ENCODE results near the gene LIPG.
"Not testable (repeated sequence)": the region's sequence is repeated elsewhere in the genome, so short reads cannot be mapped to it uniquely, and the experiment has no call there.

Gene LIPG

GRCh38 chr18:49579041-49579440 is 17.2 kb downstream of the LIPG start:
- not testable (repeated sequence) for DNase-seq

DNA sequence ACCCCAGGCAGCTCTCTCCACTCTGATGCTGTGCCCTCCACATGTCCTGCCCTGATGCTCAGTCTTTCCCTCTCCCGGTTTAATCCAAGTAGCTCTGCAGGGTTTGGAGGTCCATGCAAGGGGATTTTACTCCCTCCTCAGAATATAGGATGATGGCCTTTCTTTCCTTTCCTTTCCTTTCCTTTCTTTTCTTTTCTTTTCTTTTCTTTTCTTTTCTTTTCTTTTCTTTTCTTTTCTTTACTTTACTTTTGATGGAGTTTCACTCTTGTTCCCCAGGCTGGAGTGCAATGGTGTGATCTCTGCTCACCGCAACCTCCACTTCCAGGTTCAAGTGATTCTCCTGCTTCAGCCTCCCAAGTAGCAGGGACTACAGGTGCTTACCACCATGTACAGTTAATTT is 17.7 kb downstream of the LIPG start:
- DNase-seq: not testable (repeated sequence)

GRCh38 chr18:49580279-49580678 is 18.4 kb downstream of the LIPG start:
- DNase-seq: no peak

DNA sequence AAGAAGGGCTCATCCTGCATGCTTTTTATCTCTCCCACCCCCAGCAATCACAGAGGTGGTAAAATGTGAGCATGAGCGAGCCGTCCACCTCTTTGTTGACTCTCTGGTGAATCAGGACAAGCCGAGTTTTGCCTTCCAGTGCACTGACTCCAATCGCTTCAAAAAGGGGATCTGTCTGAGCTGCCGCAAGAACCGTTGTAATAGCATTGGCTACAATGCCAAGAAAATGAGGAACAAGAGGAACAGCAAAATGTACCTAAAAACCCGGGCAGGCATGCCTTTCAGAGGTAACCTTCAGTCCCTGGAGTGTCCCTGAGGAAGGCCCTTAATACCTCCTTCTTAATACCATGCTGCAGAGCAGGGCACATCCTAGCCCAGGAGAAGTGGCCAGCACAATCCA is 19.5 kb downstream of the LIPG start:
- DNase-seq: no peak

GRCh38 chr18:49582579-49582978 is 20.7 kb downstream of the LIPG start:
- DNase-seq: no peak

DNA sequence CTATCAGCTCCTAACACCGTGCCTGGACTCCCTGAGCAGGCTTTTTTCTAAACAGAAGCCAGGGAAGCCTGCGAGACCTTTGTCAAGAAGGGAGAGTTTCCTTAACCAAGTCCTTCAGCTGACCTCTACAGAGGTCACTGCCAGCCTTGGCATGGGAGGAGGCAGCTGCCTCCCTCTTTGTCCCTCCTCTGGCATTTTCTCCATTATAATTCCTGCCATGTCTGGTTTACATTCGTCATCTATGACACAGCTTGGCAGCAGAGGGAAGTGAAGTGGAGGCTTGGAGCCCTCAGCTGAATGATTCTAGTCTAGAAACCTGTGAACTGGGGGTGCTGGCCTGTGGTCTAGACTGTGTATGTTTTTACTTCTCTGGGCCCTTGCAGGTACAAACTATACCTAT is 22.5 kb downstream of the LIPG start:
- no peak for DNase-seq

DNA sequence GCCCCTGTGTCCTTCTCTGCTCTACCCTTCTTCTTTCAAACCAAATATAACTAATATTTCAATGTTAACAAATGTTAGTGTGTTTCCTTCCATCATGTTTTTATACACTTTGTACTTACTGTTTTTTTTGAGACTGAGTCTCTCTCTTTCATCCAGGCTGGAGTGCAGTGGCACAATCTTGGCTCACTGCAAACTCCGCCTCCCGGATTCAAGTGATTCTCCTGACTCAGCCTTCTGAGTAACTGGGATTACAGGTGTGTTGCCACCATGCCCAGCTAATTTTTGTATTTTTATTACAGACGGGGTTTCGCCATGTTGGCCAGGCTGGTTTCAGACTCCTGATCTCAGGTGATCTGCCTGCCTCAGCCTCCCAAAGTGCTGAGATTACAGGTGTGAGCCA is 23.1 kb downstream of the LIPG start:
- DNase-seq: not testable (repeated sequence)

DNA sequence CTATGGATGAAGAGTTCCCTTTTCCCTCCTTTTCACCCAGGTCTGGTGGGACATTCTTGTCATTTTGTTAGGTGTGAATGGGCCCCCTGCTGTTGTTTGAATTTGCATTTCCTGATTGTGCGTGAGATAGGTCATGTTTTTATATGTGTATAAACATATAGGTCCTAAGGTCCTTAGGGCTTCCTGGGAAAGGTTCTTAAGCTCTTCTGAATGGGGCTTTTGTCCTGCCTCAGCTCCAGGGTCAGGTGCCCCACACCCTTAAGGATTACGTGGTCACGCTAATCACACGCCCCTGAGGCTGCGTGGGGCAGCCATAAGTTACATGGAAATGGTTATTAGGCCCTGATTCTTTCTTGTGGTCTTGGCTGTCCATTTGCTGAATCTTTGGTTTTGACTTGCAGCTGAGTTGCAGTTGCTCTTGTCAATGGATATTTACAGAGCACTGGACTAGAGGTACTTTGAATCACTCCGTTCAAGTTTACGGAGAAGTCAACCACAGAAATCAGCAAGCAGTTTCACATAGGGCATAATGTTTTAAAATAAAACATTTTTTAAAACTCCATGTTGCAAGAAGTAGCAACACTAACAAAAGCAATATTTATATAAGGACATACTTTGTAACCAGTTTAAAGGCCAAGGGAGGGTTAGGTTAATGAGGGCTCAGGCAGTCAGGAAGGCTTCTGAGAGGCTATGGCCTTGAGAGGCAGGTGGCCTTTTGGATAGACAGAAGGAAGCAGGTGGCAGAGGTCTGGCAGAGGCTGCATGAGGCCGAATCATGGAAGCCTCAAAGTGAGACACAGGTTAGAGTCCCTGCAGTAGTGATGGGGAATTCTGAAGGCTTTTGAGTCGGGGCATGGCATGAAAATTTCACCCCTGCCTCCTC is 24.2 kb downstream of the LIPG start:
- no peak for DNase-seq

- no peak for DNase-seq
Observed at GRCh38 chr18:49588171-49588570, 26.3 kb downstream of the LIPG start.

DNA sequence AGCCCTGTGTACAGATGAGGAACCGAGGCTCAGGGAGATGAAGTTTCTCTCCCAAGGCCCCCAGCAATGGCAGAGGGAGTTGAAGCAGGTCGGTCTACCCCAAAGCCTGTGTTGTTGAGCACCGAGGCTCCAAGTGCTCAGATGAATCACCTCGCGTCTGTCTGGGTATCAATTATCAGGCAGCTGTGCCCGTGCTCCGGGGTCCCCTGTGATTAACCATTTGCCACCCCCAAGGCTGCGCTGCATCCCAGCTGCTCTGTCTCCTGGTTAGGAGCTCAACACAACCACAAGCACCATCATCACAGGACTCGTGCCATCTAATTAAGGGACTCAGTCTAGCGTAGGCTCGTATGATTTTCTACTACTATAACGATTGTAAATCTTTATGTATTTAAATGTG is 27.1 kb downstream of the LIPG start:
- no peak for DNase-seq

DNA sequence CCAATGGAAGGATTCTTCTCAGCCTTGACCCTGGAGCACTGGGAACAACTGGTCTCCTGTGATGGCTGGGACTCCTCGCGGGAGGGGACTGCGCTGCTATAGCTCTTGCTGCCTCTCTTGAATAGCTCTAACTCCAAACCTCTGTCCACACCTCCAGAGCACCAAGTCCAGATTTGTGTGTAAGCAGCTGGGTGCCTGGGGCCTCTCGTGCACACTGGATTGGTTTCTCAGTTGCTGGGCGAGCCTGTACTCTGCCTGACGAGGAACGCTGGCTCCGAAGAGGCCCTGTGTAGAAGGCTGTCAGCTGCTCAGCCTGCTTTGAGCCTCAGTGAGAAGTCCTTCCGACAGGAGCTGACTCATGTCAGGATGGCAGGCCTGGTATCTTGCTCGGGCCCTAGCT is 28.8 kb downstream of the LIPG start:
- no peak for DNase-seq

GRCh38 chr18:49591271-49591670 is 29.4 kb downstream of the LIPG start:
- DNase-seq: no peak

GRCh38 chr18:49591775-49592174 is 29.9 kb downstream of the LIPG start:
- no peak for DNase-seq

- no peak for DNase-seq
Observed at GRCh38 chr18:49596687-49597086, 34.8 kb downstream of the LIPG start.

GRCh38 chr18:49597157-49597931 is 35.5 kb downstream of the LIPG start:
- DNase-seq: no peak

- DNase-seq: no peak
Observed at GRCh38 chr18:49601211-49601610, 39.4 kb downstream of the LIPG start.

DNA sequence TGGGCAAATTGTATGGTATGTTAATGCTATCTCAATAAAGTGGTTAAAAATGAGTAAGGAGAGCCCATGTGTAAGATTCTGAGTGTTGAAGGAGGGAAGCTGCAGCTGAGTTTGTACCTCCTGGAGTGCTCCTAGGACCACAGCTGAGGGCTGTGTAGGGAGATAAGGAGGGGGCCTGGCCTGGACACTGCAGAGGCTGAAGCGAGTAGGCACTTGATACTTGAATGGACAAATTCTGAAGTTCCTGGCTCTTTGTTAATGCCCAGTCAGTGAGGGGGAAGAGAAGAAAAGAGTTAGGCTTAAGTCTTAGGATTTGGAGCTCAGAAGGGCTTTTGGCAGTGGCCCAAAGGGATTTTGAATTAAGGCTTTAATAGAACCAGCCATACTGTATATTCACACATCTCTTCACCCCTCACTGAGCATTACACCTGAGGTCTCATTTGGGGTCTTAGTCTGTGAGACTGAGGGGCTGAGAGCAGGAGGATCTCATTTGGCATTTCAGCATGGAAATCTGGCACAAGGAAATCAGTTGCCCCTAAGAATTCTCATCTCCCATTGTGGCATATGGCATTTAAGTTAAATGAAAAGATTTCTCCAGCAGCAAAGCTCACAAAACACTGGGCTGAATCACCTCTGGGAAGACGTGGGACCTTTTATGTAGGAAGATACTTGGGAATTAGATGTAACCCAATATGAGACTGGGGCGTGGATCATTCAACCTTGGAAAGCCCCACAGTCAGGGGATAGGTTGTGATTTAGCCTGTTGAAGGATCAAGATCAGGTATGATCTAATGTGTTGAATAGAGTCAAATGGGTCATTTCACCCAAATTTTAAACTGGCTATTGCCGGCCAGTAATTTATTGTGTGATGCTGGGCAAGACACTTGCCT is 46.8 kb downstream of the LIPG start:
- no peak for DNase-seq

DNA sequence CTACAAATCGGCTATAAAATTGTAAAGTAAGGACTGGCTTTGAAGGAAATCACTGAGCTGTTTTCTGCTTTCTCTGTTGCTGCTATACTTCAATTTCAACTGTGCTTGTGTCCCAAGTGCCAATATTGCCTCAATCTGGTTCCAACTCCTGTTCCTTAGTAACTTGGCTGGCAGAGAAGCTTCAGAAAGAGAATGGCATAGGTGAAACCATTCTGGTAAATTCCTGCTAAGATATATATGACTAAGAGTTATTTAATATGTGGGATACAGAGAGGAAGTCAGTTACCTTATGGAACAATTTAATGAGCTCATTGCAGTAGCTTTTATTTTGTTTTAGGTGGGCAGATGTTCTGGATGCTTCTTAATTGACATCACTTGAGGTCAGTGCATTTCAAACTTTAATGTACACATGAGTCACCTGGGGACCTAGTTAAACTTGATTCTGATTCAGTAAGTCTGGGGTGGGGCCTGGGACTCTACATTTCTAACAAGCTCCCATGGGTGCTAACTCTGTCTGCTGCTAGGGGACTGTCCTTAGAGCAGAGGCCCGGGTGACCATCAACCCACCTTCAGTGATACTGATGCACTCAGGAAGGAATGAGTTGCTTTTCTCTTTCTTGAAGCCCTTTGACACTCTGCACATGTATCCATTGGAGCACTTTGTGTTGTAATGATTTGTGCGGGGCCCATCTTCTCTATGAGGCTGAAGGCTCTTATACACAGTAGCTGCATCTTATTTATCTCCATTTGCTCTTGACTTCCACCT is 47.6 kb downstream of the LIPG start:
- DNase-seq: no peak

- no peak for DNase-seq
Observed at GRCh38 chr18:49610022-49610445, 48.2 kb downstream of the LIPG start.

GRCh38 chr18:49611316-49611715 is 49.5 kb downstream of the LIPG start:
- DNase-seq: no peak

DNA sequence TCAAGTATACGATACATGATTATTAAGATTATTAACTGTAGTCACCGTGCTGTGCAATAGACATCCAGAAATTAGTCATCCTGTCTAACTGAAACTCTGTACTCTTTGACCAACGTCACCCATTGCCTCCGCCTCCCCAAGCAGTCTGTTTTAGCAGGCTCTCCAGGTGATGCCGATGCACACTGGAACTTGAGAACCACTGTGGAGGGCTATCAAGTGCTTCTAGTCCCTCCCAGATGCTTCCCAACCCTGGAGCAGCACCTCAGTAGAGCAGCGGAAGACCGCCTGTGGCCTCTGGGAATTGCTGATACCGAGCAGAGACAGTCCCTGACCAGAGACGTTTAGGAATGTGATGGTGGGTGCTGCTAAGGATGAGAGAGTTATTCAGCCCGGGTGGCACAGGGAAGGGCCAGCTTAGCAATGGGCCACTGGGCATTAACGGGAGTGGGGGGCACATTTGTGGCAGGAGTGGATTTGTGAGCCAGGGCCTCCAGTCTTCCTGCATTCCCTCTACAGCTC is 50.7 kb downstream of the LIPG start:
- DNase-seq: no peak

DNA sequence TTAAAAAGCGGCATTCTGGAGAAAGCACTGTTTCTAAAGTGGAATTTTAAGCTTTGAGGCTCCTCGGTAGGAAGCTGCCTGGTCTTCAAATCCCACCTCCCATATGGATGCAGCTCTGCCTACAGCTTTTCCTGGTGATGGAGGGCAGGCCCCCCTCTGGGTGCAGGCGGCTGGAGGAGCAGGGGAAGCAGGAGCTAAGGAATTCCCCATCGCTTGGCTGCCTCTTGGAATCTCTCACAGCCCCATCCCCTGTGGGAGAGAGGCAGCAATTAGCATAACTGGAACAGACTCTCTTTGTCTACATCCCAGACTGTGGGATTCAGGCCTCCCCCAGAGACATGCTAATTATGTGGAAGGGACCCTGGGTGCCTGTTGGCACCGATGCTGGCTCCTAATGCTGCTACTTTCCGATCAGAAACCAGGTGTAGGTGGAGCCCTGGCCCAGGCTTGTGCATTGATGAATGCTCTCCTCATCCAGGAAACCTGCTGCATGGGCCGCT is 51.3 kb downstream of the LIPG start:
- no peak for DNase-seq
